Activated naive CD4-positive, alpha-beta T cell treated with anti-CD3 and anti-CD28 coated beads for 36 hours (primary cell): ENCODE results near the gene ARIH1. TPM values are rescaled to one million over a fixed set of nuclear protein-coding genes. Genes with fewer than 3 reads are reported as not detected.
A peak's percentile ranks its signal among the peaks of the same experiment; 100 is the strongest.
"Not testable (repeated sequence)": the region's sequence is repeated elsewhere in the genome, so short reads cannot be mapped to it uniquely, and the experiment has no call there.

Experiments used
- CTCF ChIA-PET: fragments of 350-600 bp; sonication (Branson Sonifier 250); formaldehyde crosslinking; loops from one replicate; lab custom pipeline; 2021; ENCODE audit warnings: antibody characterized with exemption; lab: Charles Lee
- DNase-seq: peaks from one replicate; pipeline ENCODE4 v3.0.0-alpha.2; 2020
- H3K27ac Mint-ChIP-seq: one replicate; pipeline ENCODE4 v1.8.0; 2021; ENCODE audit warnings: mild to moderate bottlenecking, mixed read lengths
- H3K27me3 Mint-ChIP-seq: one replicate; pipeline ENCODE4 v1.8.0; 2021; ENCODE audit warnings: low read depth, mixed read lengths
- H3K36me3 Mint-ChIP-seq: one replicate; pipeline ENCODE4 v1.8.0; 2021; ENCODE audit warnings: low read depth, mixed read lengths
- H3K4me1 Mint-ChIP-seq: one replicate; pipeline ENCODE4 v1.8.0; 2021; ENCODE audit warnings: low read depth, mixed read lengths
- H3K4me3 Mint-ChIP-seq: one replicate; pipeline ENCODE4 v1.8.0; 2021; ENCODE audit warnings: mild to moderate bottlenecking, moderate library complexity, mixed read lengths
- H3K9me3 Mint-ChIP-seq: one replicate; pipeline ENCODE4 v1.8.0; 2021; ENCODE audit warnings: mixed read lengths
- intact Hi-C: fragments of 100-400 bp; cut with micrococcal nuclease; formaldehyde crosslinking; loops from one replicate; pipeline ENCODE4 v1.15.1; 2023
- total RNA-seq, 2 experiments: library from RNA; stranded (reverse); gene quantifications; one replicate each; pipeline ENCODE4 v1.2.3, GENCODE V29; 2021

Gene ARIH1
- total RNA-seq, 2 experiments from 2014 or later, result 174 to 183 TPM

DNA sequence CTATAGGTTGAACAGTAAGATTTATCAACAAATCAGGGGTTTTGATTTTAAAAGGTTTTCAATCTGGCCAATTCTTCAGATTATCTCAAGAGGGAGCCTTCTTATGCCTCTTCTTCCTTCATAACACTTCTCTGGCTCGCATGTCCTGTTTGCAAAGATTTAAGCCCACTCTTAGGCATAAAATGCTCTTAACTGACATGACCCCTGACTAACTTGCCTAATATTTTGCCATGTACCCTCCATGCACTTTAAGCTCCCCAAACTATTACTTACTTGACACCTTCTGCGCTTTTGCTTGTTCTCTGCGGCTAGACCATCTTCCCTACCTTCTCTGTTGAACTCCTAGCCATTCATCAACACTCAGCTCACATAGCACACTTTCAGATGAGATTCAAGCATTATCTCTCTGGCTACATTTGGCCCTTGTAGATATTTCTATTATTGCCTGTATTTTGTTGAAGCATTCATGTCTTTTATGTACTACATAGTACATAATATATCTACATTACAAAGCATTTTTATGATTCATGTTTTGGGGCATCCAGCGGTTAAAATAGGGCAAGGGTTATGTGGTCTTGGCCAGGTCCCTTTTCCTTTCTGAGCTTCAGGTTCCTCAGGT lies 1.0 kb upstream of the ARIH1 start:
- no peaks in the 10 kb centered on the region for H3K9me3 Mint-ChIP-seq
- intact Hi-C loops, result loop anchor here (1.0 to 10.0 kb wide), 6 partner anchors 11 to 1162 kb away; partner anchors contain the start of genes CELF6, MYO9A, NEO1 and NPTN
- CTCF ChIA-PET, result interaction anchor here (0.6 to 1.7 kb wide), 9 partner anchors 9 to 210 kb away, joined by 3 to 20 read pairs (median 3); no protein-coding TSS in a partner anchor
- no peak for DNase-seq
- H3K36me3 Mint-ChIP-seq, result peaks cover 24% of the 10 kb centered on the region
- H3K4me3 Mint-ChIP-seq, result peak overlapping the region; percentile 98
- H3K27ac Mint-ChIP-seq, result peak overlapping the region; percentile 95
- H3K27me3 Mint-ChIP-seq, result no peaks in the 10 kb centered on the region
- peaks cover 28% of the 10 kb centered on the region for H3K4me1 Mint-ChIP-seq

DNA sequence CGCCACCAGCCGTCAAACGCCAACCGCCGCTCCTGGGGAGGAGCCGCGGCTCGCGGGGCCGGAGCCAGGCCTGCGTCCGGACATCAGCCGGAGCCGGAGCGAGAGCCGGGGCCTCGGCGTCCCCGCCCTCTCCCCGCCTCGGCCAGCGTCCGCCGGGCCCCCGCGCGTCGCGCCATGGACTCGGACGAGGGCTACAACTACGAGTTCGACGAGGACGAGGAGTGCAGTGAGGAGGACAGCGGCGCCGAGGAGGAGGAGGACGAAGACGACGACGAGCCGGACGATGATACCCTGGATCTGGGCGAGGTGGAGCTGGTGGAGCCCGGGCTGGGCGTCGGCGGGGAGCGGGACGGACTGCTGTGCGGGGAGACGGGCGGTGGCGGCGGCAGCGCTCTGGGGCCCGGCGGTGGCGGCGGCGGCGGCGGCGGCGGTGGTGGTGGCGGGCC lies 359 bp downstream of the ARIH1 start:
- Mint-ChIP-seq H3K9me3 (no peaks in the 10 kb centered on the region), H3K4me1 (peaks cover 40% of the 10 kb centered on the region), H3K4me3 (peak overlapping the region; percentile 98), H3K27ac (peak overlapping the region; percentile 98), H3K27me3 (no peaks in the 10 kb centered on the region), H3K36me3 (peaks cover 35% of the 10 kb centered on the region)
- DNase-seq, result no peak
- CTCF ChIA-PET, result interaction anchor here (0.5 to 0.6 kb wide), 2 partner anchors 58 to 90 kb away, joined by 3 read pairs; no protein-coding TSS in a partner anchor
- intact Hi-C loops, result loop anchor here (2.0 to 10.0 kb wide), 5 partner anchors 152 to 1160 kb away; partner anchors contain the start of genes BBS4, CELF6, HIGD2B and NEO1

- H3K4me3 Mint-ChIP-seq, result peak overlapping the region; percentile 98
- CTCF ChIA-PET, result interaction anchor here (0.5 to 1.1 kb wide), 5 partner anchors 12 to 162 kb away, joined by 3 to 5 read pairs (median 3); no protein-coding TSS in a partner anchor
- peak overlapping the region; percentile 98 for H3K27ac Mint-ChIP-seq
- H3K4me1 Mint-ChIP-seq, result peaks cover 40% of the 10 kb centered on the region
- DNase-seq, result peak; percentile 84
- H3K27me3 Mint-ChIP-seq, result no peaks in the 10 kb centered on the region
- peaks cover 37% of the 10 kb centered on the region for H3K36me3 Mint-ChIP-seq
- no peaks in the 10 kb centered on the region for H3K9me3 Mint-ChIP-seq
- intact Hi-C loops, result loop anchor here (1.0 to 10.0 kb wide), 9 partner anchors 37 to 1160 kb away; partner anchors contain the start of genes ADPGK, BBS4, CELF6 and HEXA
Observed at GRCh38 chr15:72474912-72475628, 940 bp downstream of the ARIH1 start.

DNA sequence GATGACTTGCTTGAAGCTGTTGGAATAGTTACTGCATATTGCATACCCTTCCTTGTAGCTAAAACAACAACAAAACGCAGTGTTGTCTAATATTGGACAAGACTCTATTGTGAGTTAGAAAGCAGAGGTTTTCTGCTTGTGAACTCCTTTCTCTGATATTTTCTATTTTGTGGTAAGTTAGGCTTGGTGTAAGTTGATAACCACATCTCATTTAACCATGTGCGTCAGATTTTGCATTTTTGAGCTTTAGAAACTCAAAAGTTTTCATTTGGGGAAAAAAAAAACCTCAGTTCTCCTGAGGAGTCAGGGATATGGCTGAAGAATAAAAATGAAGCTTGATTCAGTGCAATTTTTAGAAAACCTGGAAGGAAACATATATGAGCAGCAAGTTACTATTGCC lies 1.5 kb downstream of the ARIH1 start:
- H3K36me3 Mint-ChIP-seq, result peaks cover 40% of the 10 kb centered on the region
- peaks cover 45% of the 10 kb centered on the region for H3K4me1 Mint-ChIP-seq
- intact Hi-C loops, result loop anchor here (1.0 to 10.0 kb wide), 8 partner anchors 37 to 1159 kb away; partner anchors contain the start of genes ADPGK, BBS4, HEXA and HIGD2B
- peak overlapping the region; percentile 98 for H3K27ac Mint-ChIP-seq
- no peaks in the 10 kb centered on the region for H3K27me3 Mint-ChIP-seq
- H3K9me3 Mint-ChIP-seq, result no peaks in the 10 kb centered on the region
- CTCF ChIA-PET, result interaction anchor here (0.9 to 1.1 kb wide), 3 partner anchors 13 to 163 kb away, joined by 3 to 5 read pairs (median 4); no protein-coding TSS in a partner anchor
- peak overlapping the region; percentile 98 for H3K4me3 Mint-ChIP-seq
- no peak for DNase-seq

GRCh38 chr15:72476330-72476729 lies 2.2 kb downstream of the ARIH1 start:
- peaks cover 51% of the 10 kb centered on the region for H3K4me1 Mint-ChIP-seq

GRCh38 chr15:72481015-72481659 lies 7.0 kb downstream of the ARIH1 start:
- Mint-ChIP-seq H3K27me3 (no peaks in the 10 kb centered on the region), H3K36me3 (peaks cover 41% of the 10 kb centered on the region), H3K4me3 (no peak overlapping the region), H3K27ac (peak overlapping the region; percentile 50), H3K9me3 (no peaks in the 10 kb centered on the region), H3K4me1 (peaks cover 69% of the 10 kb centered on the region)
- intact Hi-C loops, result no loop called here
- CTCF ChIA-PET, result no interaction called here
- no peak for DNase-seq

More at GRCh38 chr15:72476330-72476729, 2.2 kb downstream of the ARIH1 start:
- not testable (repeated sequence) for H3K9me3 Mint-ChIP-seq, DNase-seq, H3K27me3 Mint-ChIP-seq
- CTCF ChIA-PET, result interaction anchor here (1.0 to 1.1 kb wide), 2 partner anchors 13 to 57 kb away, joined by 3 to 5 read pairs; no protein-coding TSS in a partner anchor
- intact Hi-C loops, result loop anchor here (5.0 to 10.0 kb wide), 3 partner anchors 36 to 1158 kb away; partner anchors contain the start of genes NEO1 and NPTN
- H3K4me3 Mint-ChIP-seq, result peak overlapping the region; percentile 65
- H3K36me3 Mint-ChIP-seq, result peaks cover 44% of the 10 kb centered on the region
- peak overlapping the region; percentile 63 for H3K27ac Mint-ChIP-seq

- no peaks in the 10 kb centered on the region for H3K9me3 Mint-ChIP-seq
- CTCF ChIA-PET, result no interaction called here
- DNase-seq, result no peak
- H3K4me3 Mint-ChIP-seq, result no peak overlapping the region
- H3K4me1 Mint-ChIP-seq, result peaks cover 63% of the 10 kb centered on the region
- no peak overlapping the region for H3K27ac Mint-ChIP-seq
- intact Hi-C loops, result no loop called here
- H3K36me3 Mint-ChIP-seq, result peaks cover 31% of the 10 kb centered on the region
- no peaks in the 10 kb centered on the region for H3K27me3 Mint-ChIP-seq
Observed at GRCh38 chr15:72482275-72482674, 8.1 kb downstream of the ARIH1 start.

DNA sequence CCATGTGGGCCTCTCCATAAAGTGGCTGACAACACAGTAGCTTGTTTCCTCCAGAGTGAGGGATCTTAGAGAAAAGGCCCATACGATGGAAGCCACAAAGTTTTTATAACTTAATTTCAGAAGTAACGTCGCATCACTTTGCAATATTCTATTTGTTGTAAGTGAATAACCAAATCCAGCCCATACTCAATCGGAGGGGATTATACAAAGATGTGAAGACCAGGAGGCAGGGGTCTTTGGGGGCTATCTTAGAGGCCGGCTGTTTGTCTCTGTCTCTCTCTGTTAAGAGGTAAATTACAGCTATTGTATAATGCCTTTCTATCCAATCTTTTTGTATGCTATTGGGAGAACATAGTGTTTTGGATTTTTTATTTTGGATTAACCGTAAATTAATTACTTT lies 9.1 kb downstream of the ARIH1 start:
- intact Hi-C loops, result no loop called here
- CTCF ChIA-PET, result interaction anchor here (0.6 kb wide), 1 partner anchor 236 kb away, joined by 4 read pairs; no protein-coding TSS in a partner anchor
- Mint-ChIP-seq H3K4me3 (no peak overlapping the region), H3K27me3 (no peaks in the 10 kb centered on the region), H3K9me3 (no peaks in the 10 kb centered on the region), H3K27ac (no peak overlapping the region), H3K4me1 (peaks cover 67% of the 10 kb centered on the region), H3K36me3 (peaks cover 31% of the 10 kb centered on the region)
- no peak for DNase-seq

GRCh38 chr15:72486144-72486543 lies 12.0 kb downstream of the ARIH1 start:
- Mint-ChIP-seq H3K27me3 (no peaks in the 10 kb centered on the region), H3K27ac (no peak overlapping the region), H3K4me1 (peaks cover 73% of the 10 kb centered on the region), H3K36me3 (peaks cover 13% of the 10 kb centered on the region), H3K4me3 (no peak overlapping the region), H3K9me3 (no peaks in the 10 kb centered on the region)
- intact Hi-C loops, result no loop called here
- CTCF ChIA-PET, result interaction anchor here (0.6 kb wide), 1 partner anchor 268 kb away, joined by 3 read pairs; no protein-coding TSS in a partner anchor
- DNase-seq, result no peak

DNA sequence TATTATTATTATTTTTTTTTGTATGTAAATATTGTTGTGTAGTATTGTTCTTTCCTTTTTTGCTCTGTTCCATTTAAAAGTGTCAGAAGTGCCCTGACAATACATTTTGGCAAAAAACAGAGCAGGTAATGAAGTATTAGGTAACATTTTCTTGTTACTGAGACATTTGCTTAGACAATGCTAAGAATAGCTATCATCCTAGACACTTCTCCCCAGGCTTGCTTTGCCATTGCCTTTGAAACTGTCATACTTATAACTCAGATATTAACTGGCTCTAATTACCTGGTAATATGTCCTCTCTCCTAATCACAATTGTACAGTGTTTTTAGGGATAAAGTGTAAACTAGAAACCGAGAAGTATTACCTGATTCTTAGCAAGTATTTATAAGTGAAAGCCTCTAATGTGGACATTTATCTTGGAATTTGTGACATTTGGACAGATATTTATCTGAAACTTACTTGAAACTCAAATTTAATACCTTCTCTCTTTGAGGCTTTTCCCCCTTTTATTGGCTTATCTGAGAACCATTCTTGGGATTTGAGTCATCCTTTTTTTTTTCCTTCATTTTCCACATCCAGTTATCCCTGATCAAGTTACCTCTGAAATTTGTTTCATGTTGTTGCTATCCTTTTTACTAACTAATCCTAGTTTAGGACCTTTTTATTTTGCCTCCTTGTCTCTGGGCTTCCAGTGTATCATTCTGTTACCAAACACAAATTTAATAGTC lies 13.1 kb downstream of the ARIH1 start:
- CTCF ChIA-PET, result interaction anchor here (1.3 kb wide), 1 partner anchor 9 kb away, joined by 3 read pairs; no protein-coding TSS in a partner anchor
- no peaks in the 10 kb centered on the region for H3K27me3 Mint-ChIP-seq
- DNase-seq, result no peak
- H3K4me1 Mint-ChIP-seq, result peaks cover 71% of the 10 kb centered on the region
- H3K9me3 Mint-ChIP-seq, result no peaks in the 10 kb centered on the region
- no peak overlapping the region for H3K27ac Mint-ChIP-seq
- H3K36me3 Mint-ChIP-seq, result peaks cover 13% of the 10 kb centered on the region
- no peak overlapping the region for H3K4me3 Mint-ChIP-seq
- intact Hi-C loops, result no loop called here

GRCh38 chr15:72488558-72488957 lies 14.4 kb downstream of the ARIH1 start:
- Mint-ChIP-seq H3K27me3 (no peaks in the 10 kb centered on the region), H3K27ac (no peak overlapping the region), H3K36me3 (peaks cover 9% of the 10 kb centered on the region), H3K4me1 (peaks cover 68% of the 10 kb centered on the region), H3K9me3 (no peaks in the 10 kb centered on the region), H3K4me3 (no peak overlapping the region)
- DNase-seq, result no peak
- CTCF ChIA-PET, result interaction anchor here (1.3 kb wide), 1 partner anchor 10 kb away, joined by 3 read pairs; no protein-coding TSS in a partner anchor
- intact Hi-C loops, result no loop called here
